Measurements from ENCODE around the gene TEX44.

TEX44 gene

GRCh38 chr2:231633241-231633976, 40.7 kb downstream of the TEX44 start:
- no peak for DNase-seq (ENCODE audit: low spot score)
- no peak for TF ChIP-seq CTCF (IDR thresholded peaks at IDR 0.05; ENCODE audit: extremely low read depth, insufficient read depth, missing control alignments)
- in situ Hi-C loops (cut with MboI; ENCODE audit: low pct_unique_long_range_greater_than_20kb, low sequenced_read_pairs, unreplicated experiment): no loop called here

GRCh38 chr2:231634412-231634811, 41.7 kb downstream of the TEX44 start:
- in situ Hi-C loops (cut with MboI; ENCODE audit: low pct_unique_long_range_greater_than_20kb, low sequenced_read_pairs, unreplicated experiment): no loop called here
- no peak for DNase-seq (ENCODE audit: low spot score)
- TF ChIP-seq CTCF (IDR thresholded peaks at IDR 0.05; ENCODE audit: extremely low read depth, insufficient read depth, missing control alignments): no peak

DNA sequence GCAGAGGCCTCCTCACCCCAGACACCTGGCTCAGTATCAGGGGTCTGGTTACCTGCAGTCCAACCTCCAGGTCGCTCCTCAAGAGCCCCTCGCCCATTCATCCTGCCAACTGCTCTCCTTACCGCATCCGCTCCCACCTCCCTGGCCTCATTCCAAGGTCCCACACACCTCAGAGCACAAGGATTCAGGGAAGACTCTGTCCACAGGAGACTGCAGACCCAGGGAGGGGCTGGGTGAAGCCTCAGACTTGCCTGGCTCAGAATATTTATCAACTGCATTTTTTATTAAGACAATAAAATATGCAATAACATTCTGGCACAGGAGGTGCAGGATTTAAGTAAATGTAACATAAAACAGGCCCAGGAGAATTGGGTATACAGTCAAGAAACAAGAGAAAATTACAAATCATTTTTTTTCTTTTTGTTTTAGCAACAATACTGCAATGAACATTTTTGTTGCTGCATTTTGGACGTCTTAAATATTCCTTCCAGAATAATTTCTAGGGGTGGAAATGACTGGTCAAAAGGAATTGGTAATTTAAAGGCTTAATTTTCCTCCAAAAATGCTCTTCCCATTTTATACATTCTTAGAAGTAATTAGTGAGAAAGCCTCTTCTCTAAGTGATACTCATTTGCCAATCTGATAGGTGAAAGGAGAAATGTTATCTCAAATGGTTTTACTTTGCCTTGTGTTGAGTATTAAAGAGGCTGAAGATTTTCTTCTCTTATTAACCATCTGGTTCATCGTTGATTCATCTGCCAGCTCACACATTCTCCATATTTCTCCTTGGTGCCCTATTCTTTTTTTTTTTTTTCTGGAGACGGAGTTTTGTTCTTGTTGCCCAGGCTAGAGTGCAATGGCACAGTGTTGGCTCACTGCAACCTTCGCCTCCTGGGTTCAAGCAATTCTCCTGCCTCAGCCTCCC, 42.5 kb downstream of the TEX44 start:
- TF ChIP-seq CTCF (IDR thresholded peaks at IDR 0.05; ENCODE audit: extremely low read depth, insufficient read depth, missing control alignments): no peak
- DNase-seq (ENCODE audit: low spot score): no peak
- in situ Hi-C loops (cut with MboI; ENCODE audit: low pct_unique_long_range_greater_than_20kb, low sequenced_read_pairs, unreplicated experiment): no loop called here

- no peak for TF ChIP-seq CTCF (IDR thresholded peaks at IDR 0.05; ENCODE audit: extremely low read depth, insufficient read depth, missing control alignments)
- in situ Hi-C loops (cut with MboI; ENCODE audit: low pct_unique_long_range_greater_than_20kb, low sequenced_read_pairs, unreplicated experiment): no loop called here
Measured at GRCh38 chr2:231640241-231640640, 47.6 kb downstream of the TEX44 start.

GRCh38 chr2:231640641-231641111, 48.0 kb downstream of the TEX44 start:
- DNase-seq (ENCODE audit: low spot score): no peak
- in situ Hi-C loops (cut with MboI; ENCODE audit: low pct_unique_long_range_greater_than_20kb, low sequenced_read_pairs, unreplicated experiment): no loop called here
- no peak for TF ChIP-seq CTCF (IDR thresholded peaks at IDR 0.05; ENCODE audit: extremely low read depth, insufficient read depth, missing control alignments)

More at GRCh38 chr2:231640241-231640640, 47.6 kb downstream of the TEX44 start:
- DNase-seq (ENCODE audit: low spot score): no peak

DNA sequence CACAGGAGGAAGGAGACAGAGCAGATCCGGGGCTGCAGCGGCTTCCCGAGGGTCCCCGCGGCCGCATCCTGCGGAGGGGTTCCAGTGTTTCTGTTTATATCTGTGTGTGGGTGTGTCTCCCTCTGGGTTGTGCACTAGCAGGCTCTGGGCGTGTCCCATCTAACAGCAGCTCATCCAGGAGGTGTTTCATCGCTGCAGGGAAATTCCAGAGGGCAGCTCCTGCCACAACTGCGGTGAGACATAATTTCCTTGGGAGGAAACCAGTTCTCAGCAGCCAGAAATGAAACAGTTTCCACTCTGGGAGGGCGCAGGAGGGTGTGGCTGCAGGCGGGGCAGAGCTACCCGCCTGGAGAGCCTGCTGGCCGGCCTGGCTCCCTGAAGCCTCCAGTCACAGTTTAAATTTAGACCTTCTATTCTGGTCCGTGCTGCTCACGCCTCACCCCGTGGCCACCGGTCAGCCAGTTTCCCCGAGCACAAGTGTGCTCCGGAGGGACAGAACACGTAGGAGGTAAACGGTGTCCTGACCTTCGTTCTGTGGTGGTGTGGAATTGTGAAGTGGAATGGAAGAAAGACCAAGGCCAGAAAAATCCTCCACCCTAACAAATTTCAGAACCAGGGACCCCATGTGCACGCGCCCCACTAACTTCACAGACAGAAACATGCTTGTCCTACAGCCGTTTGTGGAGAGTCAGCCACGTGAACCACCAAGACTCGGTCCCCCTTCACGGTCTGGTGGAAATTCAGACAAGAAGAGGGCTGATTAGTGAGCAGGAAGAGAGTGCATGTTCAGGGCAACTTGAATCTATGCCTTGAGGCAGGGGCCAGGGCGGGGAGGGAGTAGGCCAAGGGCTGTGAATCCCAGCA, 50.2 kb downstream of the TEX44 start:
- DNase-seq (ENCODE audit: low spot score): peak; percentile 68
- TF ChIP-seq CTCF (IDR thresholded peaks at IDR 0.05; ENCODE audit: extremely low read depth, insufficient read depth, missing control alignments): no peak
- in situ Hi-C loops (cut with MboI; ENCODE audit: low pct_unique_long_range_greater_than_20kb, low sequenced_read_pairs, unreplicated experiment): no loop called here
